ENCODE measurements around the gene MYO1E.

DNA sequence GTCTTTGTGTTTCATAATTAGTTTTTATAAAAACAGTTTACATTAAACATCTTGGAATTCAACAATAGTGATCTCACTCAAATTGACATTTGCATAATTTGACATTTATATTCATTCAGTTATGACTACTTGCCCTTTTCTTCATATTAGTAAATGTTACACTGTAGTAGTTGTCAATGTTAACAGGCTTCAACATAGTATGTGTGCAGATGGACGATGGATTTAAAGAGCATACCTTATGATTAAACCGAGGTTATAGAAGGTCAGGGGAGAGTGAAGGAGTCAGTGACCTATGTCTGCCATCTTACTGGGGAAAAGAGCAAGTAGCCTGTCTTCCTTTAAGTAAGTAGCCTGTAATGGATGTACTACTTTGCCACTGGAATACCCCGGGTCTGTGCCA is 276.2 kb downstream of the MYO1E start:
- TF ChIP-seq, protein P1, sequence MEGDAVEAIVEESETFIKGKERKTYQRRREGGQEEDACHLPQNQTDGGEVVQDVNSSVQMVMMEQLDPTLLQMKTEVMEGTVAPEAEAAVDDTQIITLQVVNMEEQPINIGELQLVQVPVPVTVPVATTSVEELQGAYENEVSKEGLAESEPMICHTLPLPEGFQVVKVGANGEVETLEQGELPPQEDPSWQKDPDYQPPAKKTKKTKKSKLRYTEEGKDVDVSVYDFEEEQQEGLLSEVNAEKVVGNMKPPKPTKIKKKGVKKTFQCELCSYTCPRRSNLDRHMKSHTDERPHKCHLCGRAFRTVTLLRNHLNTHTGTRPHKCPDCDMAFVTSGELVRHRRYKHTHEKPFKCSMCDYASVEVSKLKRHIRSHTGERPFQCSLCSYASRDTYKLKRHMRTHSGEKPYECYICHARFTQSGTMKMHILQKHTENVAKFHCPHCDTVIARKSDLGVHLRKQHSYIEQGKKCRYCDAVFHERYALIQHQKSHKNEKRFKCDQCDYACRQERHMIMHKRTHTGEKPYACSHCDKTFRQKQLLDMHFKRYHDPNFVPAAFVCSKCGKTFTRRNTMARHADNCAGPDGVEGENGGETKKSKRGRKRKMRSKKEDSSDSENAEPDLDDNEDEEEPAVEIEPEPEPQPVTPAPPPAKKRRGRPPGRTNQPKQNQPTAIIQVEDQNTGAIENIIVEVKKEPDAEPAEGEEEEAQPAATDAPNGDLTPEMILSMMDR (conservative IDR thresholded peaks at IDR 0.05; ENCODE audit: low read depth, low read length): no peak
- TF ChIP-seq POLR2A (IDR thresholded peaks at IDR 0.05; ENCODE audit: low read depth, low read length) (no peak), ELK1 (IDR thresholded peaks at IDR 0.05; ENCODE audit: borderline replicate concordance, low read depth, low read length) (no peak), SMC3 (IDR thresholded peaks at IDR 0.05; ENCODE audit: low read depth, low read length) (no peak), BHLHE40 (IDR thresholded peaks at IDR 0.05; ENCODE audit: low read depth, low read length) (no peak), MAZ (IDR thresholded peaks at IDR 0.05; ENCODE audit: borderline replicate concordance, low read depth, low read length) (no peak), MAFK (IDR thresholded peaks at IDR 0.05; ENCODE audit: low read depth, low read length) (no peak), RCOR1 (IDR thresholded peaks at IDR 0.05; ENCODE audit: insufficient replicate concordance, low read length) (no peak), MXI1 (IDR thresholded peaks at IDR 0.05; ENCODE audit: borderline replicate concordance, low read depth, low read length) (no peak)
- TF ChIP-seq, protein P2, sequence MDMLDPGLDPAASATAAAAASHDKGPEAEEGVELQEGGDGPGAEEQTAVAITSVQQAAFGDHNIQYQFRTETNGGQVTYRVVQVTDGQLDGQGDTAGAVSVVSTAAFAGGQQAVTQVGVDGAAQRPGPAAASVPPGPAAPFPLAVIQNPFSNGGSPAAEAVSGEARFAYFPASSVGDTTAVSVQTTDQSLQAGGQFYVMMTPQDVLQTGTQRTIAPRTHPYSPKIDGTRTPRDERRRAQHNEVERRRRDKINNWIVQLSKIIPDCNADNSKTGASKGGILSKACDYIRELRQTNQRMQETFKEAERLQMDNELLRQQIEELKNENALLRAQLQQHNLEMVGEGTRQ (IDR thresholded peaks at IDR 0.05; ENCODE audit: low read depth, low read length): no peak

All from IMR-90 (cell line).